Breast epithelium (tissue), 3 donors: ENCODE measurements around the gene RRAGD.

ENCODE experiments used
- CTCF ChIP-seq, 3 donors: fragments of 450-650 bp; IDR thresholded peaks; one replicate each; pipeline ENCODE4 v1.5.1; 2016 to 2017; ENCODE audit warnings: antibody characterized with exemption in 3 of 3, mild to moderate bottlenecking in 3 of 3, moderate library complexity in 3 of 3
- POLR2A ChIP-seq: fragments of 450-650 bp; IDR thresholded peaks from one replicate; pipeline ENCODE4 v1.6.1; 2016; ENCODE audit warnings: antibody characterized with exemption, mild to moderate bottlenecking, moderate library complexity
- POLR2AphosphoS5 ChIP-seq, 3 donors: sonication (generic); formaldehyde crosslinking; IDR thresholded peaks; one replicate each; pipeline ENCODE4 v1.6.1; 2017; ENCODE audit warnings: antibody characterized with exemption in 3 of 3

- TF ChIP-seq CTCF (IDR thresholded peaks at IDR 0.05) (no peak), POLR2A (no peak), POLR2AphosphoS5 (IDR thresholded peaks at IDR 0.05) (no peak)
These were observed 95.0 kb downstream of the RRAGD start for GRCh38 chr6:89317067-89317466.
